ENCODE results near the gene ALOX12.

The ALOX12 gene

DNA sequence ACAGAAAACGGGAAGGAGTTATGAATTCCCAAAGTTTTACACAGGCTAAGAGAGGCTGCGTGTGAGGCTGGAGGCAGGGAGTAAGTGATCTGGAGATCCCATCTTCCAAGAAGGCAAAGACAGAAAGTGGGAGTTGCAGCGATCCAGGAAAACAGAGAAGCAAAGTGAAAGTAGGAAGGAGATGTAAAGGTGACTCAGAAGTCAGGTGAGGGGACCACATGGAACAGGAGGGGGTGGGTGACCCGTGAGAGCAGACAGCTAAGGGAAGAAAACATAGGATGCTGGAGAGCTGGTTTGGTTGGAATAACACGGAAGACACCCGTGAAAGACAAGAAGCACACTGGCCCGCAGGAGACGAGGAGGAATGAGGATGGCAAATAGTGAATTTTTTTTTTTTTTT, 1.3 kb downstream of the ALOX12 start:
- Mint-ChIP-seq H3K27ac (no peak overlapping the region), H3K9me3 (no peaks in the 10 kb centered on the region), H3K36me3 (ENCODE audit: low read depth) (peaks cover 45% of the 10 kb centered on the region), H3K27me3 (ENCODE audit: low read depth, poor library complexity) (peaks cover 15% of the 10 kb centered on the region), H3K4me1 (peaks cover 12% of the 10 kb centered on the region), H3K4me3 (no peak overlapping the region)
- no peak for DNase-seq
- TF ChIP-seq CTCF (IDR thresholded peaks at IDR 0.05) = no peak

DNA sequence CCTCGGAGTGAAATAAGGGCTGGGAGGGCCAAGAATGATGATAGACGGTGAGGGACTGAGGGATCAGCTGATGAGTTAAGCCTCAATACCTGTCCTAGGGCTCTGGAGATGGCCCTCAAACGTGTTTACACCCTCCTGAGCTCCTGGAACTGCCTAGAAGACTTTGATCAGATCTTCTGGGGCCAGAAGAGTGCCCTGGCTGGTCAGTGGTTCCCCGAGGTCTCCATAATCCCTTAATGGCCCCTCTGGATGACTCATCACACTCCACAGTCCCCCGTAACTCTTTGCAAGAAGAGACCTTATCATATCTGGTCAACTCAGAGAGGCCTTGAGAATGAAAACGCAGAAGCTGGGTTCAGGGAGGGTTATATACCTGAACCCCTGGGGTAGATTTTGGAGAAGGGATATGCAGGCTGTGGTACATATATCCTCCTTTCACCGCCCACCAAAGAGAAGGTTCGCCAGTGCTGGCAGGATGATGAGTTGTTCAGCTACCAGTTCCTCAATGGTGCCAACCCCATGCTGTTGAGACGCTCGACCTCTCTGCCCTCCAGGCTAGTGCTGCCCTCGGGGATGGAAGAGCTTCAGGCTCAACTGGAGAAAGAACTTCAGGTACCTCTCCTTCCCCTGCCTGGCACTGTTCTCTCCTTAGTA, 3.1 kb downstream of the ALOX12 start:
- Mint-ChIP-seq H3K27me3 (ENCODE audit: low read depth, poor library complexity) (peaks cover 15% of the 10 kb centered on the region), H3K9me3 (no peaks in the 10 kb centered on the region), H3K27ac (no peak overlapping the region), H3K36me3 (ENCODE audit: low read depth) (peaks cover 46% of the 10 kb centered on the region), H3K4me3 (no peak overlapping the region), H3K4me1 (peaks cover 12% of the 10 kb centered on the region)
- DNase-seq = no peak
- no peak for TF ChIP-seq CTCF (IDR thresholded peaks at IDR 0.05)

DNA sequence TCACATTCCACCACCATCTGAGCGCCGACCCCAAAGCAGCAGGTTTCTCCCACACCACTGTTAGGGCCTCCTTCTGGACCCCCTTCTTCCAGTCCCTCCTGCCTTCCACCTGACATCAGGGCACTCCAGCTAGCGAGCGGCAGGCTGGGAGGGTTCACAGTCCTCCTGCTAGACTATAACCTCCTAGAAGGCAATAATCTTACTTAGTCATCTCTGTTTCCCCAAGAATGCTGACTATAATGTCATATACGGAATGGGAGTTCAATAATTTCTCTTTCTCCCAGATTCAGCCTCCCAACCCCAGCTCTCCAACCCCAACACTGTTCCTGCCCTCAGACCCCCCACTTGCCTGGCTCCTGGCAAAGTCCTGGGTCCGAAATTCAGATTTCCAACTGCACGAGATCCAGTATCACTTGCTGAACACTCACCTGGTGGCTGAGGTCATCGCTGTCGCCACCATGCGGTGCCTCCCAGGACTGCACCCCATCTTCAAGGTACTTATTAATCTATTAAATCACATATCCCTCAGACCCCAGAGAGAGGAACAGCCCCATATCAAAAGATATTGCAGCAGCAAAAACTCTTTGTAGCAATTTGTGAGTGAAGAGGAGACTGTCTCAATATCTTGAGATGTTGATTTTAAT, 5.6 kb downstream of the ALOX12 start:
- H3K4me1 Mint-ChIP-seq = no peaks in the 10 kb centered on the region
- peaks cover 5% of the 10 kb centered on the region for H3K27me3 Mint-ChIP-seq (ENCODE audit: low read depth, poor library complexity)
- H3K9me3 Mint-ChIP-seq = no peaks in the 10 kb centered on the region
- H3K4me3 Mint-ChIP-seq = no peak overlapping the region
- DNase-seq = peak; percentile 74
- peak; percentile 69 for TF ChIP-seq CTCF (IDR thresholded peaks at IDR 0.05)
- peak overlapping the region; percentile 47 for H3K27ac Mint-ChIP-seq
- peaks cover 42% of the 10 kb centered on the region for H3K36me3 Mint-ChIP-seq (ENCODE audit: low read depth)

DNA sequence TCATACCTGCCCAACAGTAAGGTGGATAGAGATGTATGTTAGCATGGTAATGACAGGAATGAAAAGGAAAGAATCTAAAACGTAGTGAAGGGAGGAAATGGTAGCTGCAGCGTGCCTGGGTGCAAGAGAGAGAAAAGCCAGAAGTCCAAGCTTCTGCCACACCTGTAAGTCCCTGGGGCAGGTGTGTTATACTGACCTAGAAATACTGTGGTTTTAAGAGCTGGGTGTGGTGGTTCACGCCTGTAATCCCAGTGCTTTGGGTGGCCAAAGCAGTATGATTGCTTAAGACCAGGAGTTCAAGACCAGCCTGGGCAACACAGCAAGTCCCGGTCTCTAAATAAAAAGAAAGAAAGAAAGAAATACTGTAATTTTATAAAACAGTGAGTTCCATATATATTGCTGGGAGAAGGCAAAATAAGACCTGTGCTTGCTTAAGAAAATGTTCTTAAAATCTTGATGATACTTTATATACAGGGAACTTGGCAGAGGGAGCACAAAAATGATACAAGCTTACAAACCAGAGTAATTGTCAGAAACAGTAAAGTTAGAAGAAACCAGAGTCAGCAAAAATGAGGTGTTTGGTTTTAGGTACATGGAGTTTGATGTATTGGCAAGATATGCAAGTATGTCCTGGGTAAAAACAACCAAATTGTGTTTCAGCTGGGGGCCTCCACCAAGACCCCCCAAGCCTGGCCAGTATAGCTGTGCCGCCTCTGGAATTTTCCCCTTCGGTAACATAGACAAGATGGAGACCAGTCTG, 6.6 kb downstream of the ALOX12 start:
- TF ChIP-seq CTCF (IDR thresholded peaks at IDR 0.05) = no peak
- H3K36me3 Mint-ChIP-seq (ENCODE audit: low read depth) = peaks cover 35% of the 10 kb centered on the region
- no peaks in the 10 kb centered on the region for H3K27me3 Mint-ChIP-seq (ENCODE audit: low read depth, poor library complexity)
- no peak for DNase-seq
- no peak overlapping the region for H3K27ac Mint-ChIP-seq
- H3K4me3 Mint-ChIP-seq = no peak overlapping the region
- H3K9me3 Mint-ChIP-seq = no peaks in the 10 kb centered on the region
- no peaks in the 10 kb centered on the region for H3K4me1 Mint-ChIP-seq

DNA sequence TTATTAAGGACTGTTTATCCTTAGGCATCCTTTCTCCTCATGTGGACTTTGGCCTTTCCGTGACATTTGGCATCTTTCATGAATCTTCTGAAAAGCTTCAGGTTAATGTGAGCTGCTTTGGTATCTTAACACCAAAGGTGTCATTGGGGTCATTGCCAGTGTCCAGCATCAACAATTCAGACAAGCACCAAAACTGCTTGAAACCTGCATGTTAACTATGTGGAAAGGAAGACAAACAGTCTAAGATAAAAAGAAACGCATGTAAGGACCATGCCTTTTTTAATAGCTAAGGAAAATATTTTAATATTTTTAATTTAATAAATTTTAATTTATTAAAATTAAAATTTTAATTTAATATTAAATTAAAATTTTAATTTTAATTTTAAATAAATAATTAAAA, 7.9 kb downstream of the ALOX12 start:
- no peak for TF ChIP-seq CTCF (IDR thresholded peaks at IDR 0.05)
- no peak overlapping the region for H3K27ac Mint-ChIP-seq
- peaks cover 23% of the 10 kb centered on the region for H3K36me3 Mint-ChIP-seq (ENCODE audit: low read depth)
- H3K4me1 Mint-ChIP-seq = no peaks in the 10 kb centered on the region
- DNase-seq = no peak
- H3K4me3 Mint-ChIP-seq = no peak overlapping the region
- no peaks in the 10 kb centered on the region for H3K9me3 Mint-ChIP-seq
- H3K27me3 Mint-ChIP-seq (ENCODE audit: low read depth, poor library complexity) = no peaks in the 10 kb centered on the region

Measured in nephron progenitor cell (in vitro differentiated cells).